Trophoblast cell (in vitro differentiated cells and primary cell): Measurements from ENCODE around the gene AOPEP.
A peak's percentile ranks its signal among the peaks of the same experiment; 100 is the strongest.

Experiments
- DNase-seq, 2 donors: peaks; one replicate each; pipeline ENCODE4 v3.0.0-alpha.2; 2016
- H2AFZ ChIP-seq: 2 replicates; pipeline ENCODE4 v1.6.1; 2013; ENCODE audit warnings: low read length, moderate library complexity, mild to moderate bottlenecking; ENCODE audit not compliant: insufficient read depth, poor library complexity
- H2AK5ac ChIP-seq: 2 replicates; pipeline ENCODE4 v1.6.1; 2013; ENCODE audit warnings: mild to moderate bottlenecking, low read length
- H2BK120ac ChIP-seq: 2 replicates; pipeline ENCODE4 v1.6.1; 2013; ENCODE audit warnings: low read length, mild to moderate bottlenecking, moderate library complexity; ENCODE audit not compliant: insufficient read depth, poor library complexity
- H2BK12ac ChIP-seq: 2 replicates; pipeline ENCODE4 v1.6.1; 2013; ENCODE audit warnings: mild to moderate bottlenecking, low read length, moderate library complexity
- H2BK5ac ChIP-seq: 2 replicates; pipeline ENCODE4 v1.6.1; 2013; ENCODE audit warnings: low read length, low read depth, moderate library complexity, mild to moderate bottlenecking; ENCODE audit not compliant: poor library complexity
- H3K14ac ChIP-seq: 2 replicates; pipeline ENCODE4 v1.6.1; 2013; ENCODE audit warnings: mild to moderate bottlenecking, low read length
- H3K18ac ChIP-seq: 2 replicates; pipeline ENCODE4 v1.6.1; 2013; ENCODE audit warnings: mild to moderate bottlenecking, low read length
- H3K23ac ChIP-seq: 2 replicates; pipeline ENCODE4 v1.6.1; 2013; ENCODE audit warnings: low read length
- H3K27ac ChIP-seq: 2 replicates; pipeline ENCODE4 v1.5.1; 2013; ENCODE audit warnings: low read depth, mild to moderate bottlenecking, inconsistent platforms, low read length, moderate library complexity
- H3K27me3 ChIP-seq: 2 replicates; pipeline ENCODE4 v1.6.1; 2013; ENCODE audit warnings: inconsistent platforms, mild to moderate bottlenecking, low read length, moderate library complexity; ENCODE audit not compliant: insufficient read depth
- H3K36me3 ChIP-seq, 2 experiments: 1 replicate in 1 of 2; 2 replicates in 1 of 2; pipeline ENCODE4 v1.6.1; 2013; ENCODE audit warnings: low read length in 2 of 2, mild to moderate bottlenecking in 2 of 2, moderate library complexity in 1 of 2; ENCODE audit not compliant: insufficient read depth in 2 of 2, control insufficient read depth in 1 of 2
- H3K4ac ChIP-seq: 2 replicates; pipeline ENCODE4 v1.6.1; 2013; ENCODE audit warnings: low read depth, mild to moderate bottlenecking, low read length, moderate library complexity
- H3K4me1 ChIP-seq, 2 experiments: 1 replicate in 1 of 2; 2 replicates in 1 of 2; pipeline ENCODE4 v1.6.1; 2013; ENCODE audit warnings: low read length in 2 of 2, mild to moderate bottlenecking in 2 of 2, moderate library complexity in 1 of 2; ENCODE audit not compliant: insufficient read depth in 2 of 2, control insufficient read depth in 1 of 2
- H3K4me2 ChIP-seq: 2 replicates; pipeline ENCODE4 v1.6.1; 2013; ENCODE audit warnings: inconsistent platforms, mild to moderate bottlenecking, low read length, moderate library complexity
- H3K4me3 ChIP-seq: 2 replicates; pipeline ENCODE4 v1.5.1; 2013; ENCODE audit warnings: mild to moderate bottlenecking, low read depth, low read length, inconsistent platforms
- H3K79me1 ChIP-seq: one replicate; pipeline ENCODE4 v1.6.1; 2013; ENCODE audit warnings: low read length
- H3K79me2 ChIP-seq: 2 replicates; pipeline ENCODE4 v1.6.1; 2013; ENCODE audit warnings: low read length, mild to moderate bottlenecking; ENCODE audit not compliant: control insufficient read depth, insufficient read depth, poor library complexity
- H3K9ac ChIP-seq: 2 replicates; pipeline ENCODE4 v1.6.1; 2013; ENCODE audit warnings: mild to moderate bottlenecking, low read length
- H3K9me3 ChIP-seq: 2 replicates; pipeline ENCODE4 v1.6.1; 2013; ENCODE audit warnings: low read depth, mild to moderate bottlenecking, control low read depth, inconsistent platforms, low read length; ENCODE audit not compliant: insufficient read depth
- H4K12ac ChIP-seq: 2 replicates; pipeline ENCODE4 v1.6.1; 2013; ENCODE audit warnings: low read depth, mild to moderate bottlenecking, low read length, moderate library complexity
- H4K8ac ChIP-seq: 2 replicates; pipeline ENCODE4 v1.6.1; 2013; ENCODE audit warnings: low read depth, mild to moderate bottlenecking, low read length, moderate library complexity
- H4K91ac ChIP-seq: one replicate; pipeline ENCODE4 v1.6.1; 2013; ENCODE audit warnings: low read depth, mild to moderate bottlenecking, low read length, moderate library complexity
- WGBS: extraction: QIAGEN DNeasy Blood & Tissue Kit; methylation state at CpG from one replicate; pipeline ENCODE4 v1.1.7; 2013; ENCODE audit warnings: missing lambda C conversion rate; ENCODE audit not compliant: insufficient read length, insufficient coverage; ENCODE audit errors: extremely low coverage; 5-methylcytosine and 5-hydroxymethylcytosine counted together

The AOPEP gene

DNA sequence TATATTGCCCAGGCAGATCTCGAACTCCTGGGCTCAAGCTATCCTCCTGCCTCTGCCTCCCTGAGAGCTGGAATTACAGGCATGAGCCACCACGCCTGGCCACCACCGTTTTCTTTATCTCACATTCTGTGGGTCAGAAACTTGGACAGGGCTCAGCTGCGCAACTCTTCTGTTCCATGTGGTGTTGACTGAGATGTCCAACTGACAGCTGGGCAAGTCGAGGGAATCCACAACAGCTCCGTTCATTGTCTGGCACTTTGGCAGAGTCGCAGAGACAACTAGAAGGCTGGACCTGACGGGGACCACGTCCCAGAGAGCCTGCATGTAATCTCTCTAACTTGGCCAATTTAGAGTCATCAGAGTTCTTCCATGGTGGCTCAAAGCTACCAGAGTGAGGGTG lies 36.2 kb upstream of the AOPEP start:
- Histone ChIP-seq H3K79me1 (no peaks in the 10 kb centered on the region), H3K9me3 (peaks cover 2% of the 10 kb centered on the region), H4K12ac (no peak overlapping the region), H4K8ac (no peak overlapping the region), H3K79me2 (no peaks in the 10 kb centered on the region), H3K27ac (no peak overlapping the region), H3K27me3 (no peaks in the 10 kb centered on the region), H3K14ac (no peak overlapping the region), H3K9ac (no peak overlapping the region), H2BK12ac (no peak overlapping the region), H3K36me3 (no peaks in the 10 kb centered on the region), H3K4ac (no peak overlapping the region), H2BK5ac (no peak overlapping the region), H3K4me2 (no peak overlapping the region), H2AK5ac (no peak overlapping the region), H3K23ac (no peak overlapping the region), H4K91ac (no peak overlapping the region), H3K4me1 (no peaks in the 10 kb centered on the region), H2BK120ac (no peak overlapping the region), H2AFZ (no peak overlapping the region), H3K18ac (no peak overlapping the region), H3K4me3 (no peak overlapping the region)
- no peak for DNase-seq
- no CpG with 5 or more reads among the region's 9 CpGs for WGBS

DNA sequence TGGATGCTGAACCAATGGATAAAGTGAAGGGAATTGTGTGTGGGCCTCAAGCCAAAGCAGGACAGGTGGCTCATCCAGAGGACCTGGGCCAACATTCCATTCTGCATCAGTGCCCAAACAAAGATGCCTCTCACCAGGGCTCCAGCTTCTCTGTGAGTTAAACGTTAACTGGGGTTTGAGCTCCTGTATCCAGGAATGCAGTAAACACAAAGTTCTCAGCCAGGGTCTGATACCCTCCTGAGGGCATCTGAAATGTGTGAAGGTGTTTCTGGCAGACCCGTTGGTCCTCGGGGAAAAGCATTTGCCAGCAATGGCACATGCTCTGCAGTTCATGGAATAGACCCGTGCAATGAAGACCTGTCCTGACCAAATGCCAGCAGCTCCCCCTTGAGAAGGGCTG lies 33.9 kb upstream of the AOPEP start:
- H4K12ac ChIP-seq = no peak overlapping the region
- H3K23ac ChIP-seq = peak overlapping the region; percentile 34
- H3K27ac ChIP-seq = no peak overlapping the region
- H2AFZ ChIP-seq = no peak overlapping the region
- H2BK120ac ChIP-seq = no peak overlapping the region
- no peak for DNase-seq
- no peaks in the 10 kb centered on the region for H3K36me3 ChIP-seq
- no peak overlapping the region for H3K14ac ChIP-seq
- H3K4ac ChIP-seq = no peak overlapping the region
- no peak overlapping the region for H3K18ac ChIP-seq
- H3K4me1 ChIP-seq = no peaks in the 10 kb centered on the region
- no peak overlapping the region for H3K9ac ChIP-seq
- no peaks in the 10 kb centered on the region for H3K27me3 ChIP-seq
- no peak overlapping the region for H3K4me2 ChIP-seq
- no peak overlapping the region for H4K8ac ChIP-seq
- no peaks in the 10 kb centered on the region for H3K79me1 ChIP-seq
- H3K4me3 ChIP-seq = no peak overlapping the region
- WGBS = no CpG with 5 or more reads among the region's 4 CpGs
- no peak overlapping the region for H2BK5ac ChIP-seq
- no peaks in the 10 kb centered on the region for H3K79me2 ChIP-seq
- H3K9me3 ChIP-seq = peaks cover 2% of the 10 kb centered on the region
- H2AK5ac ChIP-seq = no peak overlapping the region
- no peak overlapping the region for H2BK12ac ChIP-seq
- H4K91ac ChIP-seq = no peak overlapping the region

DNA sequence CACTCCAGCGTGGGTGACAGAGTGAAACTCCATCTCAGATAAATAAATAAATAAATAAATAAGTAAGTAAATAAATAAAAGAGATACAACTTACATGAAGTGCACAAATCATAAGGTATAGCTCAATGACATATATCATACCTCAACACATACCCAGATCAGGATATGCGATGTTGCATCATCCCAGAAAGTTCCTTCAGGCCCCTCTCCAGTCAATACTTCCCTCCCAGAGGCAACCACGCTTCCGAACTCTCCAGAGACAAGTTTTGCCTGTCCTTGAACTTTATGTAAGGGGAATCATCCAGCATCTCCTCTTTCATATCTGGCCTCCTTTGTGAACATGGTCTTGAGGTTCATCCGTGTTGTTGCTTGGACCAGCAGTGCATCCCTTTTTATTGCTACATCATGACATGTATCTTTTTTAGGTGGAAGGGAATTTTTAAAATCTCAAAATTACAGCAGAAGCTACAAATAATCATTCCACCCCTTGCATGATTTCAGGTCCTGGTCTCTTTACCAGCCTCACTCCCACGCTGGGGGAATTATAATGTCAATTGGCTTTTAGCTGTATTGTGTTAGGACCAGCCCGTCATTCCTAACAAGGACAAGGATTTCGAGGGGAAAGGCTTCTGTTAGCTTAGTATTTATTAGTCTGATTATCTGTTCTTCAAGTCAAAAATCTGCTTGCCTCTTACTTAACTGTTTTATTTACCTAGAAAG lies 32.9 kb upstream of the AOPEP start:
- H3K79me2 ChIP-seq = no peaks in the 10 kb centered on the region
- H4K12ac ChIP-seq = no peak overlapping the region
- no peaks in the 10 kb centered on the region for H3K27me3 ChIP-seq
- no peak overlapping the region for H2AK5ac ChIP-seq
- peaks cover 0 to 4% of the 10 kb centered on the region in 2 experiments for H3K4me1 ChIP-seq
- H3K4me2 ChIP-seq = no peak overlapping the region
- H4K91ac ChIP-seq = no peak overlapping the region
- H2BK12ac ChIP-seq = no peak overlapping the region
- H3K9me3 ChIP-seq = peaks cover 2% of the 10 kb centered on the region
- no peak overlapping the region for H2AFZ ChIP-seq
- H3K14ac ChIP-seq = no peak overlapping the region
- H3K4me3 ChIP-seq = no peak overlapping the region
- no peak for DNase-seq
- H3K79me1 ChIP-seq = no peaks in the 10 kb centered on the region
- no peak overlapping the region for H4K8ac ChIP-seq
- WGBS = no CpG with 5 or more reads among the region's 8 CpGs
- H3K9ac ChIP-seq = no peak overlapping the region
- no peak overlapping the region for H3K23ac ChIP-seq
- H3K4ac ChIP-seq = no peak overlapping the region
- no peaks in the 10 kb centered on the region for H3K36me3 ChIP-seq
- no peak overlapping the region for H2BK120ac ChIP-seq
- no peak overlapping the region for H3K27ac ChIP-seq
- H3K18ac ChIP-seq = no peak overlapping the region
- H2BK5ac ChIP-seq = no peak overlapping the region

DNA sequence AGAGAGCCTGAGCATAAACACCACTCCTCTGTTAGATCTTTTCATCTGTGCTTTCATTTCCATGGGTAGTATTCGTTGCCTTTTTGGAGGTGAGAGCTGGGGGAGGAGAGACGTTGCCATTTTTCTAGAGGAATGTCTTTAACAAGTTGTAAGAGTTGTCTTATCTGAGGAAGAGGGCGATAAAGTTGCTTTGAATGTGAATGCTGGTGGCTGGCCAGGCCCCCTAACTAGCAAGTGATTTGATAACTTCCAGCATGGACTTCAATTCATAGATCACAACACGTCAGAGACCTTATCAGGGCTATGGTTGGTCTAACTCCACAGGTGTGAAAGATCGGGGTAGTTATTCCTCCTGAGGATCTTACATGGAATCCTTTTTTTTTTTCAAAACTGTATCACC lies 30.0 kb upstream of the AOPEP start:
- no peaks in the 10 kb centered on the region for H3K79me2 ChIP-seq
- H3K27me3 ChIP-seq = no peaks in the 10 kb centered on the region
- H3K4me1 ChIP-seq = peaks cover 0 to 4% of the 10 kb centered on the region in 2 experiments
- no peak overlapping the region for H3K9ac ChIP-seq
- no peak overlapping the region for H3K4me2 ChIP-seq
- H3K27ac ChIP-seq = no peak overlapping the region
- H2BK5ac ChIP-seq = no peak overlapping the region
- no peak for DNase-seq
- no peak overlapping the region for H4K12ac ChIP-seq
- no peak overlapping the region for H2AFZ ChIP-seq
- H3K4ac ChIP-seq = no peak overlapping the region
- H3K4me3 ChIP-seq = no peak overlapping the region
- no peak overlapping the region for H3K14ac ChIP-seq
- no peak overlapping the region for H4K8ac ChIP-seq
- no peak overlapping the region for H2AK5ac ChIP-seq
- no peak overlapping the region for H2BK120ac ChIP-seq
- no peak overlapping the region for H3K18ac ChIP-seq
- no CpG with 5 or more reads among the region's 5 CpGs for WGBS
- no peaks in the 10 kb centered on the region for H3K9me3 ChIP-seq
- H2BK12ac ChIP-seq = no peak overlapping the region
- H3K23ac ChIP-seq = no peak overlapping the region
- no peaks in the 10 kb centered on the region for H3K36me3 ChIP-seq
- no peak overlapping the region for H4K91ac ChIP-seq
- no peaks in the 10 kb centered on the region for H3K79me1 ChIP-seq
